Neural crest cell (in vitro differentiated cells): ENCODE measurements around the gene TUBGCP2. TPM values are rescaled to one million over a fixed set of nuclear protein-coding genes. Genes with fewer than 3 reads are reported as not detected.

ENCODE experiments used
- DNase-seq: peaks from one replicate; pipeline ENCODE4 v3.0.0; 2021; ENCODE audit warnings: low read depth, mixed read lengths, low spot score
- H3K27ac Mint-ChIP-seq: one replicate; pipeline ENCODE4 v1.8.0; 2021; ENCODE audit warnings: mild to moderate bottlenecking, mixed read lengths; ENCODE audit not compliant: unreplicated experiment
- H3K27me3 Mint-ChIP-seq: 2 replicates; pipeline ENCODE4 v1.8.0; 2021; ENCODE audit warnings: low read depth, mild to moderate bottlenecking, mixed read lengths
- H3K36me3 Mint-ChIP-seq: 2 replicates; pipeline ENCODE4 v1.8.0; 2021; ENCODE audit warnings: low read depth, mild to moderate bottlenecking, mixed read lengths
- H3K4me1 Mint-ChIP-seq: 2 replicates; pipeline ENCODE4 v1.8.0; 2021; ENCODE audit warnings: mixed read lengths
- H3K4me3 Mint-ChIP-seq: one replicate; pipeline ENCODE4 v1.8.0; 2021; ENCODE audit warnings: mild to moderate bottlenecking, mixed read lengths
- H3K9me3 Mint-ChIP-seq: 2 replicates; pipeline ENCODE4 v1.8.0; 2021; ENCODE audit warnings: mixed read lengths
- CTCF ChIP-seq: fragments of 200-600 bp; sonication (generic); conservative IDR thresholded peaks from 2 replicates; pipeline ENCODE4 v1.5.0; 2021; ENCODE audit warnings: antibody characterized with exemption, mild to moderate bottlenecking
- total RNA-seq: library from RNA; stranded (reverse); gene quantifications from 2 replicates; pipeline ENCODE4 v1.2.1, GENCODE V29; 2021

TUBGCP2 gene
- total RNA-seq, 1 donor from 2014 or later = 70.0 TPM

GRCh38 chr10:133312016-133312768, 3.5 kb upstream of the TUBGCP2 start:
- peaks cover 2% of the 10 kb centered on the region for H3K36me3 Mint-ChIP-seq
- H3K27me3 Mint-ChIP-seq = no peaks in the 10 kb centered on the region
- TF ChIP-seq CTCF = no peak
- DNase-seq = no peak
- H3K4me1 Mint-ChIP-seq = peaks cover 15% of the 10 kb centered on the region
- H3K27ac Mint-ChIP-seq = no peak overlapping the region
- no peaks in the 10 kb centered on the region for H3K9me3 Mint-ChIP-seq
- H3K4me3 Mint-ChIP-seq = no peak overlapping the region

- Mint-ChIP-seq H3K4me1 (peaks cover 18% of the 10 kb centered on the region), H3K27ac (no peak overlapping the region), H3K36me3 (peaks cover 2% of the 10 kb centered on the region), H3K4me3 (peak overlapping the region; percentile 31), H3K9me3 (no peaks in the 10 kb centered on the region), H3K27me3 (no peaks in the 10 kb centered on the region)
- no peak for DNase-seq
- no peak for TF ChIP-seq CTCF
These were observed 2.9 kb upstream of the TUBGCP2 start for GRCh38 chr10:133311570-133311969.

- H3K27ac Mint-ChIP-seq = no peak overlapping the region
- H3K27me3 Mint-ChIP-seq = no peaks in the 10 kb centered on the region
- H3K9me3 Mint-ChIP-seq = no peaks in the 10 kb centered on the region
- no peak for DNase-seq
- TF ChIP-seq CTCF = no peak
- H3K4me1 Mint-ChIP-seq = peaks cover 18% of the 10 kb centered on the region
- peak overlapping the region; percentile 56 for H3K4me3 Mint-ChIP-seq
- peaks cover 2% of the 10 kb centered on the region for H3K36me3 Mint-ChIP-seq
These were observed 2.1 kb upstream of the TUBGCP2 start for GRCh38 chr10:133310789-133311188.

GRCh38 chr10:133310399-133310755, 1.7 kb upstream of the TUBGCP2 start:
- peaks cover 2% of the 10 kb centered on the region for H3K36me3 Mint-ChIP-seq

GRCh38 chr10:133309720-133310398, 1.2 kb upstream of the TUBGCP2 start:
- H3K27me3 Mint-ChIP-seq = no peaks in the 10 kb centered on the region
- H3K9me3 Mint-ChIP-seq = no peaks in the 10 kb centered on the region
- peak overlapping the region; percentile 78 for H3K4me3 Mint-ChIP-seq
- no peak overlapping the region for H3K27ac Mint-ChIP-seq
- H3K36me3 Mint-ChIP-seq = peaks cover 4% of the 10 kb centered on the region
- peaks cover 18% of the 10 kb centered on the region for H3K4me1 Mint-ChIP-seq
- DNase-seq = no peak
- TF ChIP-seq CTCF = no peak

More at GRCh38 chr10:133310399-133310755, 1.7 kb upstream of the TUBGCP2 start:
- TF ChIP-seq CTCF = no peak
- Mint-ChIP-seq H3K27ac (no peak overlapping the region), H3K4me3 (peak overlapping the region; percentile 78), H3K4me1 (peaks cover 18% of the 10 kb centered on the region), H3K27me3 (no peaks in the 10 kb centered on the region), H3K9me3 (no peaks in the 10 kb centered on the region)
- DNase-seq = no peak
